ENCODE results near the gene ADK. TPM values are rescaled to one million over a fixed set of nuclear protein-coding genes. Genes with fewer than 3 reads are reported as not detected.

Gene ADK
- polyA plus RNA-seq, 1 donor (not counting 4 experiments of a cell fraction or from before 2014, with no cell fraction given) = 139 TPM

- Histone ChIP-seq H3K27ac (ENCODE audit: control insufficient read depth, insufficient read depth, low read length) (no peak overlapping the region), H3K4me3 (ENCODE audit: control insufficient read depth in 2 of 3, extremely low read depth in 1 of 3, insufficient read depth in 2 of 3, low read depth in 1 of 3, low read length in 3 of 3) (no peak overlapping the region), H3K27me3 (ENCODE audit: control insufficient read depth, extremely low read depth, insufficient read depth, low read length) (peaks cover 4% of the 10 kb centered on the region), H3K4me2 (ENCODE audit: control insufficient read depth, extremely low read depth, insufficient read depth, low read depth, low read length) (no peak overlapping the region), H2AFZ (ENCODE audit: control insufficient read depth, low read length) (no peak overlapping the region), H3K9me1 (ENCODE audit: control insufficient read depth, extremely low read depth, insufficient read depth, low read length) (no peaks in the 10 kb centered on the region), H4K20me1 (ENCODE audit: control insufficient read depth, extremely low read depth, insufficient read depth, low read length) (no peaks in the 10 kb centered on the region), H3K4me1 (ENCODE audit: control insufficient read depth, extremely low read depth, insufficient read depth, low read length) (no peaks in the 10 kb centered on the region), H3K79me2 (ENCODE audit: control insufficient read depth, insufficient read depth, low read length) (no peaks in the 10 kb centered on the region), H3K9me3 (ENCODE audit: control insufficient read depth, low read depth, low read length) (no peaks in the 10 kb centered on the region), H3K9ac (ENCODE audit: control insufficient read depth, extremely low read depth, insufficient read depth, low read length) (no peak overlapping the region), H3K36me3 (ENCODE audit: control insufficient read depth in 2 of 2, extremely low read depth in 1 of 2, insufficient read depth in 2 of 2, low read length in 2 of 2) (no peaks in the 10 kb centered on the region)
- TF ChIP-seq EZH2 (IDR thresholded peaks at IDR 0.05; ENCODE audit: low read length) (no peak), CTCF (optimal IDR thresholded peaks at IDR 0.05 in 1 of 3, IDR thresholded peaks at IDR 0.05 in 1 of 3, conservative IDR thresholded peaks at IDR 0.05 in 1 of 3; ENCODE audit: extremely low read depth in 1 of 3, insufficient read depth in 2 of 3, low read length in 3 of 3) (no peak)
- FAIRE-seq (no peak), DNase-seq (ENCODE audit: low read depth, low spot score) (no peak)
- dilution Hi-C loops (cut with MboI; ENCODE audit: extremely low pct_ligation_motif_present, low sequenced_read_pairs) = no loop called here
Observed at GRCh38 chr10:74750848-74751274, 599.8 kb downstream of the ADK start.

GRCh38 chr10:74752371-74753040, 601.5 kb downstream of the ADK start:
- H3K27me3 ChIP-seq (ENCODE audit: control insufficient read depth, extremely low read depth, insufficient read depth, low read length) = peaks cover 4% of the 10 kb centered on the region
- no peaks in the 10 kb centered on the region for H3K36me3 ChIP-seq (ENCODE audit: control insufficient read depth in 2 of 2, extremely low read depth in 1 of 2, insufficient read depth in 2 of 2, low read length in 2 of 2)
- TF ChIP-seq CTCF (optimal IDR thresholded peaks at IDR 0.05 in 1 of 3, IDR thresholded peaks at IDR 0.05 in 1 of 3, conservative IDR thresholded peaks at IDR 0.05 in 1 of 3; ENCODE audit: extremely low read depth in 1 of 3, insufficient read depth in 2 of 3, low read length in 3 of 3) (no peak), EZH2 (IDR thresholded peaks at IDR 0.05; ENCODE audit: low read length) (no peak)
- no peaks in the 10 kb centered on the region for H3K79me2 ChIP-seq (ENCODE audit: control insufficient read depth, insufficient read depth, low read length)
- dilution Hi-C loops (cut with MboI; ENCODE audit: extremely low pct_ligation_motif_present, low sequenced_read_pairs) = no loop called here
- H3K4me1 ChIP-seq (ENCODE audit: control insufficient read depth, extremely low read depth, insufficient read depth, low read length) = no peaks in the 10 kb centered on the region
- DNase-seq (ENCODE audit: low read depth, low spot score) (no peak), FAIRE-seq (no peak)
- no peaks in the 10 kb centered on the region for H4K20me1 ChIP-seq (ENCODE audit: control insufficient read depth, extremely low read depth, insufficient read depth, low read length)
- no peak overlapping the region for H3K4me2 ChIP-seq (ENCODE audit: control insufficient read depth, extremely low read depth, insufficient read depth, low read depth, low read length)
- H3K9me1 ChIP-seq (ENCODE audit: control insufficient read depth, extremely low read depth, insufficient read depth, low read length) = no peaks in the 10 kb centered on the region
- no peak overlapping the region for H2AFZ ChIP-seq (ENCODE audit: control insufficient read depth, low read length)
- H3K27ac ChIP-seq (ENCODE audit: control insufficient read depth, insufficient read depth, low read length) = no peak overlapping the region
- H3K9me3 ChIP-seq (ENCODE audit: control insufficient read depth, low read depth, low read length) = no peaks in the 10 kb centered on the region
- no peak overlapping the region for H3K9ac ChIP-seq (ENCODE audit: control insufficient read depth, extremely low read depth, insufficient read depth, low read length)
- no peak overlapping the region for H3K4me3 ChIP-seq (ENCODE audit: control insufficient read depth in 2 of 3, extremely low read depth in 1 of 3, insufficient read depth in 2 of 3, low read depth in 1 of 3, low read length in 3 of 3)
